Measurements from ENCODE around the gene RNF213.
"Not testable (repeated sequence)": the region's sequence is repeated elsewhere in the genome, so short reads cannot be mapped to it uniquely, and the experiment has no call there.

The RNF213 gene

GRCh38 chr17:80274331-80274730 lies 13.7 kb downstream of the RNF213 start:
- H3K9me3 ChIP-seq (ENCODE audit: control insufficient read depth, insufficient read depth, low read depth, low read length): no peaks in the 10 kb centered on the region
- H3K36me3 ChIP-seq (ENCODE audit: control insufficient read depth, insufficient read depth, low read length): no peaks in the 10 kb centered on the region; the same call in none of the 2 replicates
- peaks cover 23% of the 10 kb centered on the region for H3K4me1 ChIP-seq (ENCODE audit: control insufficient read depth, insufficient read depth, low read length)
- H3K4me3 ChIP-seq (ENCODE audit: low read depth, low read length): no peak overlapping the region
- no peak overlapping the region for H3K9ac ChIP-seq (ENCODE audit: low read length)
- no peaks in the 10 kb centered on the region for H3K27me3 ChIP-seq (ENCODE audit: control insufficient read depth, insufficient read depth, low read length)
- H3K27ac ChIP-seq (ENCODE audit: low read depth, low read length): no peak overlapping the region

- Histone ChIP-seq H3K27me3 (ENCODE audit: control insufficient read depth, insufficient read depth, low read length) (no peaks in the 10 kb centered on the region), H3K36me3 (ENCODE audit: control insufficient read depth, insufficient read depth, low read length) (peaks cover 3% of the 10 kb centered on the region), H3K4me1 (ENCODE audit: control insufficient read depth, insufficient read depth, low read length) (peaks cover 17% of the 10 kb centered on the region), H3K4me3 (ENCODE audit: low read depth, low read length) (no peak overlapping the region), H3K9me3 (ENCODE audit: control insufficient read depth, insufficient read depth, low read depth, low read length) (no peaks in the 10 kb centered on the region), H3K27ac (ENCODE audit: low read depth, low read length) (no peak overlapping the region), H3K9ac (ENCODE audit: low read length) (no peak overlapping the region)
These were observed 14.3 kb downstream of the RNF213 start for GRCh38 chr17:80274871-80275449.

GRCh38 chr17:80275857-80276256 lies 15.2 kb downstream of the RNF213 start:
- not testable (repeated sequence) for H3K27ac ChIP-seq (ENCODE audit: low read depth, low read length); H3K27me3 ChIP-seq (ENCODE audit: control insufficient read depth, insufficient read depth, low read length); H3K4me3 ChIP-seq (ENCODE audit: low read depth, low read length); H3K36me3 ChIP-seq (ENCODE audit: control insufficient read depth, insufficient read depth, low read length); H3K9ac ChIP-seq (ENCODE audit: low read length); H3K9me3 ChIP-seq (ENCODE audit: control insufficient read depth, insufficient read depth, low read depth, low read length)
- H3K4me1 ChIP-seq (ENCODE audit: control insufficient read depth, insufficient read depth, low read length): peaks cover 10% of the 10 kb centered on the region; the same call in 1 of the 2 replicates

- H3K36me3 ChIP-seq (ENCODE audit: control insufficient read depth, insufficient read depth, low read length): peaks cover 15% of the 10 kb centered on the region
- no peaks in the 10 kb centered on the region for H3K27me3 ChIP-seq (ENCODE audit: control insufficient read depth, insufficient read depth, low read length)
- H3K9me3 ChIP-seq (ENCODE audit: control insufficient read depth, insufficient read depth, low read depth, low read length): no peaks in the 10 kb centered on the region
- no peak overlapping the region for H3K4me3 ChIP-seq (ENCODE audit: low read depth, low read length)
- no peak overlapping the region for H3K27ac ChIP-seq (ENCODE audit: low read depth, low read length)
- peaks cover 7% of the 10 kb centered on the region; the same call in 1 of the 2 replicates for H3K4me1 ChIP-seq (ENCODE audit: control insufficient read depth, insufficient read depth, low read length)
- H3K9ac ChIP-seq (ENCODE audit: low read length): no peak overlapping the region
These were observed 17.4 kb downstream of the RNF213 start for GRCh38 chr17:80277751-80278671.

GRCh38 chr17:80279895-80280294 lies 19.2 kb downstream of the RNF213 start:
- no peak overlapping the region for H3K27ac ChIP-seq (ENCODE audit: low read depth, low read length)
- H3K4me3 ChIP-seq (ENCODE audit: low read depth, low read length): no peak overlapping the region
- H3K9ac ChIP-seq (ENCODE audit: low read length): no peak overlapping the region
- H3K4me1 ChIP-seq (ENCODE audit: control insufficient read depth, insufficient read depth, low read length): peaks cover 11% of the 10 kb centered on the region; the same call in 1 of the 2 replicates
- no peaks in the 10 kb centered on the region for H3K27me3 ChIP-seq (ENCODE audit: control insufficient read depth, insufficient read depth, low read length)
- H3K36me3 ChIP-seq (ENCODE audit: control insufficient read depth, insufficient read depth, low read length): peaks cover 15% of the 10 kb centered on the region; the same call in 1 of the 2 replicates
- no peaks in the 10 kb centered on the region for H3K9me3 ChIP-seq (ENCODE audit: control insufficient read depth, insufficient read depth, low read depth, low read length)

- Histone ChIP-seq H3K9me3 (ENCODE audit: control insufficient read depth, insufficient read depth, low read depth, low read length) (no peaks in the 10 kb centered on the region), H3K27me3 (ENCODE audit: control insufficient read depth, insufficient read depth, low read length) (no peaks in the 10 kb centered on the region), H3K4me1 (ENCODE audit: control insufficient read depth, insufficient read depth, low read length) (peaks cover 11% of the 10 kb centered on the region; the same call in 1 of the 2 replicates), H3K27ac (ENCODE audit: low read depth, low read length) (no peak overlapping the region), H3K9ac (ENCODE audit: low read length) (no peak overlapping the region), H3K36me3 (ENCODE audit: control insufficient read depth, insufficient read depth, low read length) (peaks cover 15% of the 10 kb centered on the region; the same call in 1 of the 2 replicates), H3K4me3 (ENCODE audit: low read depth, low read length) (no peak overlapping the region)
These were observed 20.9 kb downstream of the RNF213 start for GRCh38 chr17:80281516-80281915.

- Histone ChIP-seq H3K27me3 (ENCODE audit: control insufficient read depth, insufficient read depth, low read length) (no peaks in the 10 kb centered on the region), H3K27ac (ENCODE audit: low read depth, low read length) (no peak overlapping the region), H3K4me3 (ENCODE audit: low read depth, low read length) (no peak overlapping the region), H3K4me1 (ENCODE audit: control insufficient read depth, insufficient read depth, low read length) (peaks cover 5% of the 10 kb centered on the region; the same call in 1 of the 2 replicates), H3K36me3 (ENCODE audit: control insufficient read depth, insufficient read depth, low read length) (peaks cover 21% of the 10 kb centered on the region), H3K9ac (ENCODE audit: low read length) (no peak overlapping the region), H3K9me3 (ENCODE audit: control insufficient read depth, insufficient read depth, low read depth, low read length) (no peaks in the 10 kb centered on the region)
These were observed 22.6 kb downstream of the RNF213 start for GRCh38 chr17:80283116-80283852.

- Histone ChIP-seq H3K4me1 (ENCODE audit: control insufficient read depth, insufficient read depth, low read length) (peaks cover 5% of the 10 kb centered on the region; the same call in 1 of the 2 replicates), H3K9ac (ENCODE audit: low read length) (no peak overlapping the region), H3K9me3 (ENCODE audit: control insufficient read depth, insufficient read depth, low read depth, low read length) (no peaks in the 10 kb centered on the region), H3K27ac (ENCODE audit: low read depth, low read length) (no peak overlapping the region), H3K4me3 (ENCODE audit: low read depth, low read length) (no peak overlapping the region), H3K27me3 (ENCODE audit: control insufficient read depth, insufficient read depth, low read length) (no peaks in the 10 kb centered on the region), H3K36me3 (ENCODE audit: control insufficient read depth, insufficient read depth, low read length) (peaks cover 34% of the 10 kb centered on the region)
These were observed 24.0 kb downstream of the RNF213 start for GRCh38 chr17:80284631-80285030.

- Histone ChIP-seq H3K9me3 (ENCODE audit: control insufficient read depth, insufficient read depth, low read depth, low read length) (no peaks in the 10 kb centered on the region), H3K27me3 (ENCODE audit: control insufficient read depth, insufficient read depth, low read length) (no peaks in the 10 kb centered on the region), H3K4me3 (ENCODE audit: low read depth, low read length) (no peak overlapping the region), H3K9ac (ENCODE audit: low read length) (no peak overlapping the region), H3K27ac (ENCODE audit: low read depth, low read length) (no peak overlapping the region), H3K36me3 (ENCODE audit: control insufficient read depth, insufficient read depth, low read length) (peaks cover 37% of the 10 kb centered on the region), H3K4me1 (ENCODE audit: control insufficient read depth, insufficient read depth, low read length) (peaks cover 5% of the 10 kb centered on the region; the same call in 1 of the 2 replicates)
These were observed 24.7 kb downstream of the RNF213 start for GRCh38 chr17:80285237-80285920.

- Histone ChIP-seq H3K27me3 (ENCODE audit: control insufficient read depth, insufficient read depth, low read length) (no peaks in the 10 kb centered on the region), H3K9me3 (ENCODE audit: control insufficient read depth, insufficient read depth, low read depth, low read length) (no peaks in the 10 kb centered on the region), H3K4me3 (ENCODE audit: low read depth, low read length) (no peak overlapping the region), H3K4me1 (ENCODE audit: control insufficient read depth, insufficient read depth, low read length) (peaks cover 5% of the 10 kb centered on the region; the same call in 1 of the 2 replicates), H3K36me3 (ENCODE audit: control insufficient read depth, insufficient read depth, low read length) (peaks cover 37% of the 10 kb centered on the region), H3K9ac (ENCODE audit: low read length) (no peak overlapping the region), H3K27ac (ENCODE audit: low read depth, low read length) (no peak overlapping the region)
These were observed 25.9 kb downstream of the RNF213 start for GRCh38 chr17:80286638-80286960.

Measured in HUES6 (cell line).